HEK293 (cell line): ENCODE measurements around the gene RHOT2.

Experiments
- CTCF ChIA-PET: fragments of 350-600 bp; formaldehyde crosslinking; extraction: SDS; loops from one replicate; lab custom pipeline; 2021; ENCODE audit warnings: antibody characterized with exemption; lab: Yijun Ruan, JAX
- POLR2A ChIA-PET: fragments of 300-600 bp; formaldehyde crosslinking; extraction: SDS; loops from one replicate; lab custom pipeline; 2020; ENCODE audit warnings: antibody characterized with exemption, inconsistent platforms; lab: Yijun Ruan, JAX
- H3K27ac ChIP-seq: fragments of 200-500 bp; sonication (Bioruptor generic); 2 replicates; pipeline ENCODE4 v1.5.1; 2014; ENCODE audit warnings: low read depth, low read length, control low read depth, inconsistent platforms; ENCODE audit errors: extremely low read depth
- H3K36me3 ChIP-seq, 2 experiments: fragments of 200-500 bp in 1 of 2; sonication (Bioruptor generic) in 1 of 2; 1 replicate in 1 of 2; 2 replicates in 1 of 2; pipeline ENCODE4 v1.5.1; 2014 to 2017; ENCODE audit warnings: inconsistent platforms in 2 of 2, low read length in 2 of 2; ENCODE audit not compliant: control insufficient read depth in 2 of 2, insufficient read depth in 1 of 2
- H3K4me1 ChIP-seq: fragments of 200-500 bp; sonication (Bioruptor generic); 2 replicates; pipeline ENCODE4 v1.5.1; 2014; ENCODE audit warnings: mild to moderate bottlenecking, low read length, inconsistent platforms; ENCODE audit not compliant: control insufficient read depth, insufficient read depth
- H3K4me3 ChIP-seq: 2 replicates; pipeline ENCODE4 v1.5.1; 2011; ENCODE audit warnings: low read depth, mild to moderate bottlenecking, control low read depth, low read length, moderate library complexity
- H3K9me3 ChIP-seq: fragments of 200-500 bp; sonication (Bioruptor generic); 2 replicates; pipeline ENCODE4 v1.5.1; 2014; ENCODE audit warnings: low read depth, low read length, inconsistent platforms; ENCODE audit not compliant: control insufficient read depth, insufficient read depth
- BCL11A ChIP-seq: fragments of 450-650 bp; formaldehyde crosslinking; IDR thresholded peaks from 2 replicates; pipeline ENCODE4 v1.5.1; 2016; ENCODE audit warnings: low read depth, missing biosample characterization, missing genetic modification characterization
- BCL11B ChIP-seq: fragments of 450-650 bp; formaldehyde crosslinking; IDR thresholded peaks from 2 replicates; pipeline ENCODE4 v1.5.1; 2016; ENCODE audit warnings: low read depth, missing biosample characterization, missing genetic modification characterization
- GLI2 ChIP-seq: fragments of 450-650 bp; formaldehyde crosslinking; IDR thresholded peaks from 2 replicates; pipeline ENCODE4; 2017; ENCODE audit warnings: missing biosample characterization, missing genetic modification characterization, low read depth, borderline replicate concordance
- GLIS1 ChIP-seq: fragments of 450-650 bp; formaldehyde crosslinking; IDR thresholded peaks from 2 replicates; pipeline ENCODE4 v1.5.1; 2016; ENCODE audit warnings: missing biosample characterization, missing genetic modification characterization
- HIC1 ChIP-seq: fragments of 450-650 bp; formaldehyde crosslinking; IDR thresholded peaks from 2 replicates; pipeline ENCODE4 v1.5.1; 2016; ENCODE audit warnings: missing biosample characterization, missing genetic modification characterization
- KLF17 ChIP-seq: fragments of 450-650 bp; formaldehyde crosslinking; IDR thresholded peaks from 2 replicates; pipeline ENCODE4 v1.5.1; 2016; ENCODE audit warnings: missing biosample characterization, missing genetic modification characterization
- KLF9 ChIP-seq: fragments of 450-650 bp; formaldehyde crosslinking; IDR thresholded peaks from 2 replicates; pipeline ENCODE4 v1.5.1; 2016; ENCODE audit warnings: missing biosample characterization, missing genetic modification characterization, low read depth
- PRDM2 ChIP-seq: fragments of 450-650 bp; formaldehyde crosslinking; IDR thresholded peaks from 2 replicates; pipeline ENCODE4 v1.5.1; 2016; ENCODE audit warnings: missing biosample characterization, missing genetic modification characterization, borderline replicate concordance
- RBAK ChIP-seq: fragments of 450-650 bp; formaldehyde crosslinking; IDR thresholded peaks from 2 replicates; pipeline ENCODE4 v1.5.1; 2016; ENCODE audit warnings: missing biosample characterization, missing genetic modification characterization
- ZNF433 ChIP-seq: fragments of 450-650 bp; formaldehyde crosslinking; IDR thresholded peaks from 2 replicates; pipeline ENCODE4 v1.5.1; 2016; ENCODE audit warnings: missing biosample characterization, missing genetic modification characterization, low read depth
- ZNF600 ChIP-seq: fragments of 450-650 bp; formaldehyde crosslinking; IDR thresholded peaks from 2 replicates; pipeline ENCODE4 v1.5.1; 2016; ENCODE audit warnings: missing biosample characterization, missing genetic modification characterization
- ZSCAN4 ChIP-seq: fragments of 450-650 bp; formaldehyde crosslinking; IDR thresholded peaks from 2 replicates; pipeline ENCODE4 v1.5.1; 2017; ENCODE audit warnings: missing biosample characterization, missing genetic modification characterization

The RHOT2 gene

GRCh38 chr16:674968-675883 lies 7.3 kb downstream of the RHOT2 start, which contains the start of gene RHBDL1 (continued):
- TF ChIP-seq ZNF600 (tag by site-specific recombination) (0 out of 2 replicates have a peak, but pooled peaks have one; percentile 32), RBAK (no peak), ZSCAN4 (tag by site-specific recombination) (no peak), ZNF433 (tag by site-specific recombination) (no peak), GLIS1 (tag by site-specific recombination) (peak; percentile 37), PRDM2 (tag by site-specific recombination) (no peak), KLF9 (peak; percentile 75), HIC1 (tag by site-specific recombination) (peak; percentile 62), BCL11B (tag by site-specific recombination) (peak; percentile 94), GLI2 (tag by site-specific recombination) (no peak)
- TF ChIP-seq, all 188 proteins: peak for 17

GRCh38 chr16:675884-676564 lies 8.1 kb downstream of the RHOT2 start:
- POLR2A ChIA-PET: interaction anchor here (0.7 to 2.6 kb wide), 8 partner anchors 8 to 289 kb away, joined by 3 to 10 read pairs (median 5); partner anchors contain the start of genes JMJD8, METTL26, RHOT2 and WDR24

More at GRCh38 chr16:675884-676564, 8.1 kb downstream of the RHOT2 start:
- CTCF ChIA-PET: interaction anchor here (0.6 to 1.1 kb wide), 3 partner anchors 9 to 98 kb away, joined by 3 to 6 read pairs (median 4); no protein-coding TSS in a partner anchor
- Histone ChIP-seq H3K9me3 (no peaks in the 10 kb centered on the region), H3K4me3 (no peak overlapping the region), H3K4me1 (peaks cover 5% of the 10 kb centered on the region; the same call in 1 of the 2 replicates), H3K36me3 (peaks cover 0 to 44% of the 10 kb centered on the region in 2 experiments; a peak in 1 of 3 replicates), H3K27ac (no peak overlapping the region)
- TF ChIP-seq BCL11A (tag by site-specific recombination) (peak; percentile 67; the same call in 1 of the 2 replicates), BCL11B (tag by site-specific recombination) (peak; percentile 75; the same call in 1 of the 2 replicates), KLF17 (tag by site-specific recombination) (no peak), HIC1 (tag by site-specific recombination) (peak; percentile 69)
